Measurements from ENCODE around the gene CXXC5. TPM values are rescaled to one million over a fixed set of nuclear protein-coding genes. Genes with fewer than 3 reads are reported as not detected.

CXXC5 gene
- total RNA-seq, 1 donor from 2014 or later, result 1.7 TPM

- peaks cover 35% of the 10 kb centered on the region for H3K4me1 Mint-ChIP-seq (ENCODE audit: low read depth)
Measured at GRCh38 chr5:139633295-139634027, 14.7 kb upstream of the CXXC5 start.

DNA sequence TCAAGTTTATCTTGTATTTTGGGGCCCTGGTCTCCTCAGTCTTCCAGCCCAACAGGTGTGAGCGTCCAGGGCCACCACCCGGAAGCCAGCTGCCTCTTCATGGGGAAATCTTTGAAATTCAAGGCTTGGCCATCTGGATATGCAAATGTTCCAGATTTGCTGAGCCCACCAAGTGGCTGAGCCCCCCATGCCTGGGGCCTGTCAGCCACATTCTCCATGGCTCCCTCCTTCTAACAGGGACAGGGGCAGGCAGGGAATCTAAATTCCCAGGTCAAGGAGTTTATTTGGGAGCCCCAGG is 14.2 kb upstream of the CXXC5 start:
- Mint-ChIP-seq H3K27me3 (ENCODE audit: insufficient read depth) (no peaks in the 10 kb centered on the region), H3K27ac (no peak overlapping the region), H3K4me1 (ENCODE audit: low read depth) (peaks cover 35% of the 10 kb centered on the region), H3K9me3 (no peaks in the 10 kb centered on the region), H3K4me3 (no peak overlapping the region), H3K36me3 (ENCODE audit: low read depth) (peaks cover 12% of the 10 kb centered on the region)
- no peak for DNase-seq (ENCODE audit: low spot score)
- intact Hi-C loops (cut with micrococcal nuclease), result loop anchor here (5.0 kb wide), 1 partner anchor 213 kb away; no protein-coding TSS in a partner anchor

More at GRCh38 chr5:139633295-139634027, 14.7 kb upstream of the CXXC5 start:
- Mint-ChIP-seq H3K27me3 (ENCODE audit: insufficient read depth) (no peaks in the 10 kb centered on the region), H3K9me3 (no peaks in the 10 kb centered on the region), H3K4me3 (no peak overlapping the region), H3K27ac (peak overlapping the region; percentile 11), H3K36me3 (ENCODE audit: low read depth) (peaks cover 10% of the 10 kb centered on the region)
- DNase-seq (ENCODE audit: low spot score), result peak; percentile 48
- intact Hi-C loops (cut with micrococcal nuclease), result loop anchor here (1.0 to 5.0 kb wide), 6 partner anchors 35 to 214 kb away; no protein-coding TSS in a partner anchor

GRCh38 chr5:139634541-139634940 is 13.6 kb upstream of the CXXC5 start:
- no peak overlapping the region for H3K27ac Mint-ChIP-seq
- peaks cover 8% of the 10 kb centered on the region for H3K36me3 Mint-ChIP-seq (ENCODE audit: low read depth)
- no peaks in the 10 kb centered on the region for H3K27me3 Mint-ChIP-seq (ENCODE audit: insufficient read depth)
- H3K4me1 Mint-ChIP-seq (ENCODE audit: low read depth), result peaks cover 39% of the 10 kb centered on the region
- no peak overlapping the region for H3K4me3 Mint-ChIP-seq
- DNase-seq (ENCODE audit: low spot score), result no peak
- no peaks in the 10 kb centered on the region for H3K9me3 Mint-ChIP-seq
- intact Hi-C loops (cut with micrococcal nuclease), result loop anchor here (5.0 kb wide), 1 partner anchor 213 kb away; no protein-coding TSS in a partner anchor

DNA sequence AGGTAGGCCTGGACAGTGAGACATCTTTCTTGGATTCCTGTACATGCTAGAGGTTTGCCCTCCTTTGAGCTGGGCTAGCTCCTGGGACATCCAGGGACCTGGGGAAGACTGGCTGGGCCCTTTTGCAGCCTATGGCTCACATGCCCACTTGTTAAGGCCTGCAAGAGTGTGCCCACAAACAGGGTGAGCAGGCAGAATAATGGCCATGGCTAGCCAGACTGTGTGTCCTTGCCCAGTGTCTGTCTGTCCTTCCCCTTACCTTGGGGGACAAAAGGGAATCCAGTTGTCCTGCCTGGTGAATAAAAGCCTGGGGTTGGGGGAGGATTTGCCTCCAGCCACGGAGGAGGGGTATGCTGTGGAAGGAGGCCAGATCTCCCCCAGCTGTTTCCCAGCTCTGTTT is 13.0 kb upstream of the CXXC5 start:
- Mint-ChIP-seq H3K36me3 (ENCODE audit: low read depth) (peaks cover 10% of the 10 kb centered on the region), H3K27me3 (ENCODE audit: insufficient read depth) (no peaks in the 10 kb centered on the region), H3K27ac (peak overlapping the region; percentile 71), H3K4me3 (peak overlapping the region; percentile 37), H3K9me3 (no peaks in the 10 kb centered on the region), H3K4me1 (ENCODE audit: low read depth) (peaks cover 41% of the 10 kb centered on the region)
- no peak for DNase-seq (ENCODE audit: low spot score)
- intact Hi-C loops (cut with micrococcal nuclease), result no loop called here

DNA sequence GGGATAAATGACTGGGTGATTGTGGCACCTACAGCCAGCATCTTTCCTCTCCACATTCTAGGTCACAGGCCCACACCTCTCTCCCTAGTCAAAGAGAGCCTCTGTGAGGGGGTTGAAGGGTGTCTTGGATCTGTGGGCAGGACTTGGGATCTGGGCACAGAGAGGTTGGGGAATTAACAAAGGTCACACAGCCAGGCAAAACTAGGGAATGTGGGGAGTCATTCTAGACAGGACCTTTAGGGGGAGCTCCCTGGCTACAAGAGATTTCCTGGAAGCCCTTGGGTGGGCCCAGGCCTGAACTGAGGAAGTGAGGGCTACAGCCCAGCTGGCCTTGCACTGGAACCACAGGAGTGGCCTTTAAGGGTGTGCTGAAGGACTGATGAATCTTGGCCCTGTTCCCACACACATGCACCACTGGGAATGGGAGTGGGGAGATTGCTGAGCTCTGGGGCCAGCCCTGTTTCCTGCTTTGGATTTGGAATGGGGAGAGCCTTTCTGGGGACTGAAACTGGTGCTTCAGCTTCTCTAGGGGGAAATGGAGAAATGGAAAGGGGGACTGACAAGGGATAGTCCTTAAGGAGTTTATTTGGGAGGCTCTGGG is 12.4 kb upstream of the CXXC5 start:
- intact Hi-C loops (cut with micrococcal nuclease), result loop anchor here (1.0 to 2.0 kb wide), 6 partner anchors 14 to 473 kb away; no protein-coding TSS in a partner anchor
- Mint-ChIP-seq H3K27ac (peak overlapping the region; percentile 71), H3K4me1 (ENCODE audit: low read depth) (peaks cover 41% of the 10 kb centered on the region), H3K9me3 (no peaks in the 10 kb centered on the region), H3K4me3 (peak overlapping the region; percentile 55), H3K27me3 (ENCODE audit: insufficient read depth) (no peaks in the 10 kb centered on the region), H3K36me3 (ENCODE audit: low read depth) (peaks cover 9% of the 10 kb centered on the region)
- no peak for DNase-seq (ENCODE audit: low spot score)

DNA sequence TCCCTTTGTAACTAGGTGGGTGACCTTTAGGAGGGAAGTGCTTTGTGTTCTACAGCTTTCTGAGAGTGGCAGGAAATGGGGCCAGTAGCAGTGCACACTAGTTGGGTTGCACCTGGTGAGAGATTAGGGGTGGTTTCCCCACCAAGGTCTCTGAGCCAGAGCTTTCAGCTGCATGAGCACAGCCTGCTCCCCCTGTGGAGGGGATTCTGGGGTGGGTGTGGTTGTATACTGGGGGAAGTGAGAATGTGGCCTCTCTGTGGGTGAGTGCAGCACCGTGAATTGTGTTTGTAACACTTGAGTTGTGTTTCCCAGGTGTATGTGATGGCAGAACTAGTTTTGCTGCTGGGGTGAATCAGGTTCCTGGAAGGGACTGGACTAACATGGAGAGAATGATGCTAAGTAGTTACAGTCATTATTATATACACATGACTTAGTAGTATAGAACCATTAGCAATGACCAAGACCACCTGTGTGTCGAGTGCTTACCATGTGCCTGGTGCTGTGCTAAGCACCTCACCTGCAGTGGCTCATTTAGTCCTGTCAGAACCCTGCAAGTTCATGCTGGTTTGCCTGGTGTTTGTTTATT is 11.8 kb upstream of the CXXC5 start:
- intact Hi-C loops (cut with micrococcal nuclease), result loop anchor here (1.0 to 2.0 kb wide), 6 partner anchors 13 to 473 kb away; no protein-coding TSS in a partner anchor
- peaks cover 9% of the 10 kb centered on the region for H3K36me3 Mint-ChIP-seq (ENCODE audit: low read depth)
- H3K4me3 Mint-ChIP-seq, result peak overlapping the region; percentile 55
- peak overlapping the region; percentile 71 for H3K27ac Mint-ChIP-seq
- H3K4me1 Mint-ChIP-seq (ENCODE audit: low read depth), result peaks cover 41% of the 10 kb centered on the region
- H3K27me3 Mint-ChIP-seq (ENCODE audit: insufficient read depth), result no peaks in the 10 kb centered on the region
- DNase-seq (ENCODE audit: low spot score), result peak; percentile 69
- H3K9me3 Mint-ChIP-seq, result no peaks in the 10 kb centered on the region

DNA sequence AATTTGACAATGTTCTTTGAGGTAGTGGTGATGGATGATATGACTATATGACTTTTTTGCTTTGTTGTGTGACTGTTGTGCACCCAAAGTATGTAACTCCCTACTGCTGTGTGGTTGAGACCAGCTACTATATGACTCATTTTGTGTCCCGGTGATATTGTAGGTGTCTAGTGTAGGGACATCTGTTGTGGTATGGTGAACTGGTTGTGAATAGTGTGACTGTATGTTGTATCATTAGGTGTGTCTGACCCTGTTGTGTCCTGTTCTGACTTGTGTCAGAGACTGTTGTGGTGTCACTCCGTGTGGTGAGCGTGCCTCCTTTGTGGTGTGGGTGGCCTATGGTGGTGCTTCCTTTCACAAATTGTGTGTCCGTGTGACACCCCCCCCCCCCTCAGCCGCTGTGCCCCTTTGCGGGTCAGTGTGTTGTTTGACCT is 11.2 kb upstream of the CXXC5 start:
- Mint-ChIP-seq H3K9me3 (no peaks in the 10 kb centered on the region), H3K27ac (peak overlapping the region; percentile 55), H3K4me1 (ENCODE audit: low read depth) (peaks cover 41% of the 10 kb centered on the region), H3K36me3 (ENCODE audit: low read depth) (peaks cover 11% of the 10 kb centered on the region), H3K4me3 (peak overlapping the region; percentile 55), H3K27me3 (ENCODE audit: insufficient read depth) (no peaks in the 10 kb centered on the region)
- intact Hi-C loops (cut with micrococcal nuclease), result loop anchor here (1.0 to 2.0 kb wide), 9 partner anchors 12 to 472 kb away; no protein-coding TSS in a partner anchor
- DNase-seq (ENCODE audit: low spot score), result peak; percentile 33

DNA sequence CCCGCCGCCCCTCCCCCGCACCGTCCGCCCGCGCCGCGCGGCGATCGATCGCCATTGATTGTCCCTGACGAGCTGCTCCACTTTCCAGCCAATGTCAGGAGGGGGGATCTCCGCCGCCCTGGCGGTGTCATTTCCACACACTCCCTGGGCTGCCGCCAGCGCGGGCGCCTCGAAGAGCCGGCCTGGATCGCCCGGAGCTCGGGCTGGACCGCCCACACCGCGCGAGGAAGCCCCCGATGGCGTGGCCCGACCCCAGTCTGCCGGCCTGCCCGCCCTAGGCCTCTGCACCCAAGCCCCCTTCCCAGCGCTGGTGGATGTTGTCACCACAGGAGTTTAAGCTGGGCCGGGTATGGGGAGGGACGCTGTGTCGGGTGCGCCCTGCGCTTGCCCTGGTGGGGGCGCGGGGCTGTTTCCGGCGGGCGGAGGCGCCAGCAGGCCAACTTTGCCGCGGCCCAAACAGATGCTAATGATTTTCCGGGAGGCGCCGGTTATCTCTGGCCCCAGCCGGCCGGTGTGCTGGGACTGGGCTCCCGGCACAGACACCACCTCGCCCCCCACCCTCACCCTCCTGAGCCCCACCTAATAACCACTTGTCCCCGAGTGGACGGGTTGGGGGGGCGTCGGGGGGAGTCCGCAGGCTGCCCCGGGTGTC is 10.6 kb upstream of the CXXC5 start:
- intact Hi-C loops (cut with micrococcal nuclease), result loop anchor here (1.0 to 2.0 kb wide), 7 partner anchors 62 to 471 kb away; no protein-coding TSS in a partner anchor
- Mint-ChIP-seq H3K9me3 (no peaks in the 10 kb centered on the region), H3K27ac (no peak overlapping the region), H3K4me1 (ENCODE audit: low read depth) (peaks cover 41% of the 10 kb centered on the region), H3K27me3 (ENCODE audit: insufficient read depth) (no peaks in the 10 kb centered on the region), H3K36me3 (ENCODE audit: low read depth) (peaks cover 11% of the 10 kb centered on the region), H3K4me3 (no peak overlapping the region)
- peak; percentile 17 for DNase-seq (ENCODE audit: low spot score)

DNA sequence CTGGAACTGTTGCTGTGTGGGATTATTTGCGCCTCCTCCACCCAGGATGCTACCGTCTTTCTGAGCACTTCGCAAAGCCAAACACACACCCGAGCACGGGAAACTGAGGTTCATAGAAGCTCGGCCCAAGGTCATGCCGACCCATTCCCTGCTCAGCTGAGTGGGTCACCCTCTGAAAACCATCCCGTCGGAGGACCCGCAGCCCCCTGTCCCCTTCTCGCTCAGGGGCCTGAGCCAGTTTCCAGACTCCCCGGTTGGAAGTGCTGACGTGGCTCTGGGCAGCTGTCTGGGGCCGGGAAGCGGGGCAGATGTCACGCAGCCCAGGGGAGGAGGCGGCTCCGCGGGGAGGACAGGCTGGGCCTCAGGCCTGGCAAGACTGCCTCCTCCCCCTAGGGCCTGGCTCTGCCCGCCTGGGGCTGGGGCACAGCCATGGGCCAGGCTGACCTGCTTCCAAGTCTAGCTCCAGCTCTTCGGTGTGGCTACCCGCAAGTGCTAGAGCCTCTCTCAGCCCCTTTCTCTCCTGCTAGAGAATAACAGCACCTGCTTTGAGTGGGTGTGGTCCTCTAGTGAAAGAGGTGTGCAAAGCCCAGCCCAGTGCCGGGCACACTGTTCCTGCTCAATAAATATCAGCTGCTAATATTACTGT is 9.9 kb upstream of the CXXC5 start:
- H3K27me3 Mint-ChIP-seq (ENCODE audit: insufficient read depth), result no peaks in the 10 kb centered on the region
- no peak for DNase-seq (ENCODE audit: low spot score)
- no peaks in the 10 kb centered on the region for H3K9me3 Mint-ChIP-seq
- peaks cover 9% of the 10 kb centered on the region for H3K36me3 Mint-ChIP-seq (ENCODE audit: low read depth)
- intact Hi-C loops (cut with micrococcal nuclease), result no loop called here
- H3K27ac Mint-ChIP-seq, result no peak overlapping the region
- H3K4me3 Mint-ChIP-seq, result no peak overlapping the region
- H3K4me1 Mint-ChIP-seq (ENCODE audit: low read depth), result peaks cover 38% of the 10 kb centered on the region

DNA sequence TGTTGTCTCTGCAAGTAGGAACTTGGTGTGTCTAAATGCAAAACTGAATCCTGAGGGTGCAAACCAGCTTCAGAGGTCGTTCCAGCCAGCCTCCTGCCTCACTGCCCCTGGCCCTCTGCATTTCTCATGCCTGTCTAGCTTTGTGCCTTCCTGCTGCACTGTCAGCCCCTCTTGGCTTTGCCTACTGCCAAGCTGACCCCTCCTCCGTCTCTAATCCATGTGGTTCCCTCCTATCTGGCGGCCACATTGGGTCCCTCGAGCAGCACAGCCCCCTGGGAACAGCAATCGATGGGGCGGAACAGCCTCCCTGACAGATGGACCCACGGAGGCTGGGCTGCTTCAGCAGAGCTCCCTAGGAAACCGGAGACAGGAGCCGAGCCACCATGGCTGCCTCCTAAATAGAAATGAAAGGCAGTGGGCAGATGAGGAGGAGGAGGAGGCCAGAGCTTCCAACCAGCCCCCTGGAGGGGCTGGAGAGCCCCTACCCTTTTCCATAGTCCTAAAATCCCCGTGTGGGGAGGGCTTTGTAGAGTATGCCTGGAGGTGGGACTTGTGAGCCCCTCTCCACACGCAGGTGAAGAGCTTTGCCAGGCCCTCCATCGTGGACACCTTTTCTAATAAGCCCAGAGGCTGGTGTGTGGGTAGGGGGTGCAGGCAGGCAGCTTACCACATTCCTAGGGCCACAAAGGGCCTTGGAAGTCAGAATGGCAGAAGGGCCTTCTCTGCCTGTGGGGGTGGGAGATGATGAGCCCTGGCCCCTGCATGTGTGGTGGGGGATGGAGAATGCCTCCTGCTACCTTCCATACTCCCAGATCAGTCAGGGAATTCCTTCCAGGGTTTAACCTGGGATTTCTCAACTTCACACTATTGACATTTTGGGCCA is 9.2 kb upstream of the CXXC5 start:
- H3K36me3 Mint-ChIP-seq (ENCODE audit: low read depth), result peaks cover 8% of the 10 kb centered on the region
- intact Hi-C loops (cut with micrococcal nuclease), result no loop called here
- H3K4me3 Mint-ChIP-seq, result no peak overlapping the region
- peaks cover 40% of the 10 kb centered on the region for H3K4me1 Mint-ChIP-seq (ENCODE audit: low read depth)
- no peaks in the 10 kb centered on the region for H3K9me3 Mint-ChIP-seq
- no peak overlapping the region for H3K27ac Mint-ChIP-seq
- no peak for DNase-seq (ENCODE audit: low spot score)
- H3K27me3 Mint-ChIP-seq (ENCODE audit: insufficient read depth), result peaks cover 2% of the 10 kb centered on the region

DNA sequence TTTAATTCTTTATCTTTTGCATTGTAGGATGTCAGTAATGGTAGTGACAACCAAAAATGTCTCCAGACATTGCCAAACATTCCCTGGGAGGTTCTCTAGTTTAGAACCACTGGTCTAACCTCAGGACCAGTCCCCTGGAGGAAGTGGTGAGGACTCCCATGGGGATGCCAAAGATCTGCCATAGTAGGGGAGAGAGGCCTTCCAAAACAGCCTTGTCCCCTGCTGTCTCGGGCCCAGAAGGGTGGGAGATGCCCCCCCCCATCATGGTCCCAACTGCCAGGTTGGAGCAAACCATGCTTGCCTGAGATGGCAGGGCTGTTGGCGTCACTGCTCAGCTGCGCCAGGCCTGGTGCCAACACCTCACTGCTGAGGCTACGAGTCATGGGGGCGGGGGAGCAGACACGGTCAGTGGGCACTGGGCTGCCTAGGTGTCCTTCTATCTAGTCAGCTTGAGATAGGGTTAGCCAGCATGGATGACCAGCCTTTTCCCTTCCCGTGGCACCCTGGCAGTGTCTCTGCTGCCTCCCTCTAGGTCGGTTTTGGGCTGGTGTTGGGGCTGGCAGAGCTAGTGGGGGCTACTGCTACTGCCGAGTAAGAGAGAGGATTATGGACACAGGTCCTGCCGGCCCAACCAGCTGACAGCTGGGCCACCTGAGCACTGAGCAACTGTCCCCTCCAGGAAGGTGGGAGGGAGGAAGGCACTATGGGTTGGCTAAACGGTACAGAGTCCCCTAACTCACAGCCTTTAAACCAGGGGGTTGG is 8.3 kb upstream of the CXXC5 start:
- H3K4me1 Mint-ChIP-seq (ENCODE audit: low read depth), result peaks cover 39% of the 10 kb centered on the region
- H3K27me3 Mint-ChIP-seq (ENCODE audit: insufficient read depth), result peaks cover 2% of the 10 kb centered on the region
- intact Hi-C loops (cut with micrococcal nuclease), result no loop called here
- H3K9me3 Mint-ChIP-seq, result no peaks in the 10 kb centered on the region
- H3K4me3 Mint-ChIP-seq, result no peak overlapping the region
- no peak overlapping the region for H3K27ac Mint-ChIP-seq
- no peak for DNase-seq (ENCODE audit: low spot score)
- peaks cover 8% of the 10 kb centered on the region for H3K36me3 Mint-ChIP-seq (ENCODE audit: low read depth)
